ENCODE measurements around the gene NIN.
"Not testable (repeated sequence)": the region's sequence is repeated elsewhere in the genome, so short reads cannot be mapped to it uniquely, and the experiment has no call there.

NIN gene

DNA sequence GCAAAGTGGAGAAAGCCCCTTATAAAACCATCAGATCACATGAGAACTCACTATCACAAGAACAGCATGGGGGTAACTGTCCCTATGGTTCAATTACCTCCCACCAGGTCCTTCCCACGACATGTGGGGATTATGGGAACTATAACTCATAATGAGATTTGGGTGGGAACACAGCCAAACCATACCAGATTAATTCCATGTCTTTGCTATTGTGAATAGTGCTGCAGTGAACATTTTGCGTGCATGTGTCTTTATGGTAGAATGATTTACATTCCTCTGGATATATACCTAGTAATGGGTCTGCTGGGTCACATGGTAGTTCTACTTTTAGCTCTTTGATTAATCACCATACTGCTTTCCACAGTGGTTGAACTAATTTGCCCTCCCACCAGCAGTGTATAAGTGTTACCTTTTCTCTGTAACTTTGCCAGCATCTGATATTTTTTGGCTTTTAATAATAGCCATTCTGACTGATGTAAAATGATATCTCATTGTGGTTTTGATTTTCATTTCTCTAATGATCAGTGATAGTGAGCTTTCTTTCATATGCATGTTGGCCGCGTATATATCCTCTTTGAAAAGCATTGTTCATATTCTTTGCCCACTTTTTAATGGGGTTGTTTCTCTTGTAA, 133.2 kb downstream of the NIN start:
- no peak for DNase-seq

GRCh38 chr14:50694260-50694659, 136.7 kb downstream of the NIN start:
- DNase-seq, result not testable (repeated sequence)

GRCh38 chr14:50688875-50689274, 142.1 kb downstream of the NIN start:
- no peak for DNase-seq

- DNase-seq, result no peak
These were observed 151.3 kb downstream of the NIN start for GRCh38 chr14:50679674-50680073.

DNA sequence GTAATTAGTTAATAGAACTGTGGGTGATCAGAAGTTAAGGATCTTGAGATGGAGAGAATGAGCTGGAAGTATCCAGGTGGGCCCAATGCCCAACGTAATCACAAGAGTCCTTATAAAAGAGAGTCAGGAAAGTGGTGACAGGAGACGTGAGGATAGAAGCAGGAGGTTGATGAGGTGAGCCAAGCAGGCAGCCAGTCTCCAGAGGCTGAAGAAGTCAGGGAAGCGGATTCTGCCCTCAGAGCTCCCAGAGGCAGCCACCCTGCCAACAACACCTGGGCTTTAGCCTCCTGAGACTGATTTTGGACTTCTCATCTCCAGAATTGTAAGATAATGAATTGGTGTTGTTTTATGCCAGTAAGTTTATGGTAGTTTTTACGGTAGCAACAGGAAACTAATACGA, 152.8 kb downstream of the NIN start:
- no peak for DNase-seq

- no peak for DNase-seq
These were observed 153.4 kb downstream of the NIN start for GRCh38 chr14:50677527-50678063.

- no peak for DNase-seq
These were observed 154.0 kb downstream of the NIN start for GRCh38 chr14:50676814-50677516.

DNA sequence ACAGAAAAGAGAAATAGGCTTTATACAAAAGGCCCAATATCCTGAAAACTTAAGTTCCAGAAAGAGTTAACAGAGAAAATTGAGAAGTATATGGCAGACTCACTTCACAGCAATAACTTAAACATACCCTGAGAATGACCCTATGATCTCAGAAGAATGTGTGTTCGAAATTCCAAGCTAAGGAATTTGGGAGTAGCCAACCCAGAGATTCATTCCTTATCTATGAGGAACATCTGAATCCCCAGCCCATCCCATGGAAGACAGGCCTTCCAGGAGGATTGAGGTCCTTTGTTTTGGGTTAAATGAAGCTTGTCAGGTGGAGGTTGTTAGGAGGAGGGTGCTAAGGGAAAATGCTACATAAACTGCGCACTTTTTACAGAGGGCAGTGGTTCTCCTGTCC, 155.4 kb downstream of the NIN start:
- no peak for DNase-seq

- no peak for DNase-seq
These were observed 160.1 kb downstream of the NIN start for GRCh38 chr14:50670866-50671256.

DNA sequence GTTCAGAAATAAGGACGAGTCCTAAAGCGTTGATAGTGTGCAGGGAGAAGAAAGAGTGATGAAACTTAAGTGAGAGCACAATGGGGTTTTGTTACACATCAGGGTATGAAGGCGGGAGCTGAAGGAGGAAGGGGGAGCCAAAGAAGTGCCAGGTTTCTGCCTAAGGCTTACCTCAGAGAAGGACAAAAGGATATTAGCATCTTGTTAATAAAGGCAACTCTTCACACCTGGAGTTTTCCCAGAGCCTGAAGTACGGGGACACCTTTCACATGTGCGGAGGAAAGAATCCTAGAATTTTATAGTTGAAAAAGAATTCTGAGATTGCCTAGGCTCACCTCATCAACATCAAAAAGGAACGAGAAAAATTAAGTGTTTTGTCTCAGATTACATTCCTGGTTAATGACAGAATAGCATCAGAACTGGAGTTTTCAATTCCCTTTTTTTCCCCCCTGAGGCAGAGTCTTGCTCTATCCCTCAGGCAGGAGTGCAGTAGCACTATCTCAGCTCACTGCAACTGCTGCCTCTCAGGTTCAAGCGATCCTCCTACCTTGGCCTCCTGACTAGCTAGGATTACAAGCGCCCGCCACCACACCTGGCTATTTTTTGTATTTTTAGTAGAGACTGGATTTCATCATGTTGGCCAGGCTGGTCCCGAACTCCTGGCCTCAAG, 160.6 kb downstream of the NIN start:
- DNase-seq, result no peak

All from stimulated activated CD8-positive, alpha-beta memory T cell treated with anti-CD3 and anti-CD28 coated beads, Interleukin-4, amount 100 ng/mL, for 48 hours (primary cell).